B cell (primary cell): ENCODE results near the gene ARHGAP25.

Source experiments
- EZH2 ChIP-seq: IDR thresholded peaks from 2 replicates; pipeline ENCODE4 v1.6.1; 2012; ENCODE audit warnings: borderline replicate concordance, low read depth, mild to moderate bottlenecking, moderate library complexity, low read length; ENCODE audit not compliant: insufficient read depth, poor library complexity, severe bottlenecking
- TF ChIP-seq, protein P1 (sequence below): fragments of 200-600 bp; IDR thresholded peaks from one replicate; pipeline ENCODE4 v1.8.0; 2022; ENCODE audit warnings: antibody characterized with exemption, mild to moderate bottlenecking

GRCh38 chr2:68727683-68728375 lies 6.8 kb upstream of the ARHGAP25 start:
- TF ChIP-seq, protein P1, sequence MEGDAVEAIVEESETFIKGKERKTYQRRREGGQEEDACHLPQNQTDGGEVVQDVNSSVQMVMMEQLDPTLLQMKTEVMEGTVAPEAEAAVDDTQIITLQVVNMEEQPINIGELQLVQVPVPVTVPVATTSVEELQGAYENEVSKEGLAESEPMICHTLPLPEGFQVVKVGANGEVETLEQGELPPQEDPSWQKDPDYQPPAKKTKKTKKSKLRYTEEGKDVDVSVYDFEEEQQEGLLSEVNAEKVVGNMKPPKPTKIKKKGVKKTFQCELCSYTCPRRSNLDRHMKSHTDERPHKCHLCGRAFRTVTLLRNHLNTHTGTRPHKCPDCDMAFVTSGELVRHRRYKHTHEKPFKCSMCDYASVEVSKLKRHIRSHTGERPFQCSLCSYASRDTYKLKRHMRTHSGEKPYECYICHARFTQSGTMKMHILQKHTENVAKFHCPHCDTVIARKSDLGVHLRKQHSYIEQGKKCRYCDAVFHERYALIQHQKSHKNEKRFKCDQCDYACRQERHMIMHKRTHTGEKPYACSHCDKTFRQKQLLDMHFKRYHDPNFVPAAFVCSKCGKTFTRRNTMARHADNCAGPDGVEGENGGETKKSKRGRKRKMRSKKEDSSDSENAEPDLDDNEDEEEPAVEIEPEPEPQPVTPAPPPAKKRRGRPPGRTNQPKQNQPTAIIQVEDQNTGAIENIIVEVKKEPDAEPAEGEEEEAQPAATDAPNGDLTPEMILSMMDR = no peak
- TF ChIP-seq EZH2 = no peak
